ENCODE measurements around the gene PIGU. TPM values are rescaled to one million over a fixed set of nuclear protein-coding genes. Genes with fewer than 3 reads are reported as not detected.

The PIGU gene
- total and polyA plus RNA-seq, 9 of the 15 experiments (the other 6 are each of a cell fraction or from before 2014, with no cell fraction given) = 6.5 to 100 (median 28.1) TPM

DNA sequence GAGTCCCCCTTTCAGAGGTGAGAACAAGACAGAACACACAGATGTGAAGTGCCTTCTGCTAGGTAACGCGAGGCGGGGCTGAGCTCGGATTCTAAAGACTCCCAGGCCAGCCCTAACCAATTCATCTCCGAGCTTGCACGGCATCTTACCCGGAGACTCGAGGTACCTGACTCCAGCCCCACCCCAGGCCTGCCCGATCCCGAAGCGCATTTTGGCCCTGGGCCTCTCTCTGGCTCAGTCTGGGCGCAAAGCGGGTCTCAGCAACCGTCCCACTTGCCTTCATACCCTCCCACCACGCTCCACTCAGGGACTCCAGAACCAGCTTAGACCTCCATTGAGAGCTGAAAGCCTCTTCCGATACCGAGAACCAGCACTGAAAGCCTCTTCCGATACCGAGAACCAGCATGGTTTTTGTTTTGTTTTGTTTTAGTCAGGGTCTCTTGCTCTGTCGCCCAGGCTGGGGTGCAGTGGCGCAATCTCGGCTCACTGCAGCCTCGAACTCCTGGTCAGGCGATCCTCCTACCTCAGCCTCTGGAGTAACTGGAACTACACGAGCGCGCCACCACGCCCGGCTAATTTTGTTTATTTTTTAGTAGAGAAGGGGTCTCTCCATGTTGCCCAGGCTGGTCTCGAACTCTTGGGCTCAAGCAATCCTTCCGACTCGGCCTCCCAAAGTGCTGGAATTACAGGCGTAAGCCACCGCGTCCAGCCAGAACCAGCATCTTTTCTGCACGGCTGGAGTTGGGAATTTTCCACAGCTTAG is 161.2 kb downstream of the PIGU start (continued):
- no peak for TF ChIP-seq TBL1XR1 (IDR thresholded peaks at IDR 0.05; ENCODE audit: low read length in 2 of 2)
- TF ChIP-seq ELF2 (CRISPR knock-in tag; IDR thresholded peaks at IDR 0.05) = no peak
- no peak for TF ChIP-seq NCOA4 (IDR thresholded peaks at IDR 0.05; ENCODE audit: partially characterized antibody)
- TF ChIP-seq GTF2F1 (IDR thresholded peaks at IDR 0.05; ENCODE audit: low read depth, low read length) = no peak
- TF ChIP-seq ARID1B (IDR thresholded peaks at IDR 0.05) = no peak
- no peak for TF ChIP-seq JUN (IDR thresholded peaks at IDR 0.05; ENCODE audit: borderline replicate concordance, low read depth, low read length)
- no peak; the same call in 1 of the 2 replicates for TF ChIP-seq JUN (CRISPR knock-in tag; IDR thresholded peaks at IDR 0.05; ENCODE audit: borderline replicate concordance)
- no peak for TF ChIP-seq ZNF253 (CRISPR knock-in tag; conservative IDR thresholded peaks at IDR 0.05)
- TF ChIP-seq SMARCB1 (IDR thresholded peaks at IDR 0.05; ENCODE audit: insufficient read length, low read depth) = no peak
- no peak for TF ChIP-seq EP300 (IDR thresholded peaks at IDR 0.05; ENCODE audit: low read length)
- no peak for TF ChIP-seq ZNF212 (CRISPR knock-in tag; IDR thresholded peaks at IDR 0.05)
- no peak for TF ChIP-seq CHD1 (IDR thresholded peaks at IDR 0.05; ENCODE audit: low read length)
- TF ChIP-seq ZFP30 (CRISPR knock-in tag; IDR thresholded peaks at IDR 0.05; ENCODE audit: borderline replicate concordance) = no peak
- TF ChIP-seq ETS1 (conservative IDR thresholded peaks at IDR 0.05; ENCODE audit: control insufficient read depth, low read depth, low read length) = peak; percentile 58; the same call in 1 of the 2 replicates
- peak; percentile 50; the same call in 1 of the 2 replicates for TF ChIP-seq PHF8 (IDR thresholded peaks at IDR 0.05; ENCODE audit: borderline replicate concordance, low read length)
- no peak for TF ChIP-seq SRSF7 (optimal IDR thresholded peaks at IDR 0.05; ENCODE audit: low read depth, low read length)
- TF ChIP-seq ZNF263 (CRISPR knock-in tag; IDR thresholded peaks at IDR 0.05; ENCODE audit: borderline replicate concordance) = 0 out of 2 replicates have a peak, but pooled peaks have one; percentile 39
- TF ChIP-seq ZNF589 (CRISPR knock-in tag; IDR thresholded peaks at IDR 0.05; ENCODE audit: low read depth) = no peak
- TF ChIP-seq PHB (CRISPR knock-in tag; IDR thresholded peaks at IDR 0.05) = no peak
- peak; percentile 30; the same call in 1 of the 2 replicates for TF ChIP-seq HCFC1 (IDR thresholded peaks at IDR 0.05; ENCODE audit: low read depth, low read length)
- no peak for TF ChIP-seq ZNF282 (CRISPR knock-in tag; IDR thresholded peaks at IDR 0.05)
- TF ChIP-seq HNRNPL (IDR thresholded peaks at IDR 0.05; ENCODE audit: low read depth, low read length) = no peak
- TF ChIP-seq HSF4 (CRISPR knock-in tag; IDR thresholded peaks at IDR 0.05; ENCODE audit: borderline replicate concordance) = no peak
- 0 out of 2 replicates have a peak, but pooled peaks have one; percentile 34 for TF ChIP-seq HDAC2 (IDR thresholded peaks at IDR 0.05)
- TF ChIP-seq FOXA3 (CRISPR knock-in tag; conservative IDR thresholded peaks at IDR 0.05 in 1 of 2, IDR thresholded peaks at IDR 0.05 in 1 of 2) = peak in 1 of 2 experiments; percentile 19; a peak in 1 of 4 replicates
- TF ChIP-seq ZNF23 (CRISPR knock-in tag; IDR thresholded peaks at IDR 0.05) = no peak
- TF ChIP-seq CAMTA2 (CRISPR knock-in tag; conservative IDR thresholded peaks at IDR 0.05) = no peak
- no peak for TF ChIP-seq C11orf30 (IDR thresholded peaks at IDR 0.05; ENCODE audit: low read depth)
- 0 out of 2 replicates have a peak, but pooled peaks have one; percentile 35 for TF ChIP-seq MTA1 (IDR thresholded peaks at IDR 0.05; ENCODE audit: borderline replicate concordance)
- TF ChIP-seq PRPF4 (IDR thresholded peaks at IDR 0.05; ENCODE audit: insufficient read depth, low read depth, low read length, poor library complexity, severe bottlenecking) = no peak
- no peak for TF ChIP-seq FOXJ2 (tag; IDR thresholded peaks at IDR 0.05)

Data from K562 (cell line).